Colonic mucosa (tissue), 4 donors: Measurements from ENCODE around the gene PRRX1. TPM values are rescaled to one million over a fixed set of nuclear protein-coding genes. Genes with fewer than 3 reads are reported as not detected.

Experiments used
- DNase-seq: peaks from one replicate; pipeline ENCODE4 v3.0.0-alpha.2; 2020
- H3K27ac ChIP-seq: fragments of 200-600 bp; one replicate; pipeline ENCODE4 v1.8.0; 2021
- H3K27me3 ChIP-seq: fragments of 200-600 bp; one replicate; pipeline ENCODE4 v1.8.0; 2021
- H3K36me3 ChIP-seq: fragments of 200-600 bp; one replicate; pipeline ENCODE4 v1.8.0; 2021
- H3K4me1 ChIP-seq: fragments of 200-600 bp; one replicate; pipeline ENCODE4 v1.8.0; 2021; ENCODE audit warnings: mild to moderate bottlenecking
- H3K4me3 ChIP-seq: fragments of 200-600 bp; one replicate; pipeline ENCODE4 v1.8.0; 2021
- H3K9ac ChIP-seq, 2 donors: one replicate each; pipeline ENCODE4 v1.7.0; 2013; ENCODE audit warnings: control low read depth in 2 of 2, low read depth in 2 of 2, low read length in 2 of 2
- H3K9me3 ChIP-seq: fragments of 200-600 bp; one replicate; pipeline ENCODE4 v1.8.0; 2021
- intact Hi-C: fragments of 100-400 bp; cut with DNase I; formaldehyde crosslinking; loops from one replicate; pipeline ENCODE4 v1.14.1; 2022
- total RNA-seq, 2 donors: library from RNA; stranded (reverse); fragmentation: NEBNext Ultra II Directional in 1 of 2; extraction: Animal tissue kit (Norgen Biotek cat#: 25700) in 1 of 2; gene quantifications; one replicate each; pipeline ENCODE4 v1.2.1, GENCODE V29; 2021
- TF ChIP-seq, protein P1 (sequence below): fragments of 200-600 bp; IDR thresholded peaks from one replicate; pipeline ENCODE4 v1.8.0; 2022; ENCODE audit warnings: antibody characterized with exemption, mild to moderate bottlenecking
- donor health status: healthy.
- donor health status: DM: no; HTN: no; CAD: no.
- donor health status: DM: no; HTN: no; CAD: no.

PRRX1 gene
- total RNA-seq, 2 donors from 2014 or later: 1.5 to 2.5 TPM

- H3K36me3 ChIP-seq: no peaks in the 10 kb centered on the region
- H3K27ac ChIP-seq: no peak overlapping the region
- no peaks in the 10 kb centered on the region for H3K9me3 ChIP-seq
- intact Hi-C loops: no loop called here
- H3K4me3 ChIP-seq: no peak overlapping the region
- H3K4me1 ChIP-seq: no peaks in the 10 kb centered on the region
- H3K9ac ChIP-seq: no peak overlapping the region
- TF ChIP-seq, protein P1, sequence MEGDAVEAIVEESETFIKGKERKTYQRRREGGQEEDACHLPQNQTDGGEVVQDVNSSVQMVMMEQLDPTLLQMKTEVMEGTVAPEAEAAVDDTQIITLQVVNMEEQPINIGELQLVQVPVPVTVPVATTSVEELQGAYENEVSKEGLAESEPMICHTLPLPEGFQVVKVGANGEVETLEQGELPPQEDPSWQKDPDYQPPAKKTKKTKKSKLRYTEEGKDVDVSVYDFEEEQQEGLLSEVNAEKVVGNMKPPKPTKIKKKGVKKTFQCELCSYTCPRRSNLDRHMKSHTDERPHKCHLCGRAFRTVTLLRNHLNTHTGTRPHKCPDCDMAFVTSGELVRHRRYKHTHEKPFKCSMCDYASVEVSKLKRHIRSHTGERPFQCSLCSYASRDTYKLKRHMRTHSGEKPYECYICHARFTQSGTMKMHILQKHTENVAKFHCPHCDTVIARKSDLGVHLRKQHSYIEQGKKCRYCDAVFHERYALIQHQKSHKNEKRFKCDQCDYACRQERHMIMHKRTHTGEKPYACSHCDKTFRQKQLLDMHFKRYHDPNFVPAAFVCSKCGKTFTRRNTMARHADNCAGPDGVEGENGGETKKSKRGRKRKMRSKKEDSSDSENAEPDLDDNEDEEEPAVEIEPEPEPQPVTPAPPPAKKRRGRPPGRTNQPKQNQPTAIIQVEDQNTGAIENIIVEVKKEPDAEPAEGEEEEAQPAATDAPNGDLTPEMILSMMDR: no peak
- DNase-seq: no peak
- H3K27me3 ChIP-seq: no peaks in the 10 kb centered on the region
Observed at GRCh38 chr1:170704256-170704655, 40.3 kb downstream of the PRRX1 start.

GRCh38 chr1:170705981-170706380, 42.0 kb downstream of the PRRX1 start:
- no peak overlapping the region for H3K4me3 ChIP-seq
- no peak for DNase-seq
- H3K27me3 ChIP-seq: no peaks in the 10 kb centered on the region
- no peak overlapping the region for H3K9ac ChIP-seq
- H3K27ac ChIP-seq: no peak overlapping the region
- intact Hi-C loops: no loop called here
- H3K9me3 ChIP-seq: no peaks in the 10 kb centered on the region
- no peaks in the 10 kb centered on the region for H3K4me1 ChIP-seq
- TF ChIP-seq, protein P1: no peak
- H3K36me3 ChIP-seq: no peaks in the 10 kb centered on the region

DNA sequence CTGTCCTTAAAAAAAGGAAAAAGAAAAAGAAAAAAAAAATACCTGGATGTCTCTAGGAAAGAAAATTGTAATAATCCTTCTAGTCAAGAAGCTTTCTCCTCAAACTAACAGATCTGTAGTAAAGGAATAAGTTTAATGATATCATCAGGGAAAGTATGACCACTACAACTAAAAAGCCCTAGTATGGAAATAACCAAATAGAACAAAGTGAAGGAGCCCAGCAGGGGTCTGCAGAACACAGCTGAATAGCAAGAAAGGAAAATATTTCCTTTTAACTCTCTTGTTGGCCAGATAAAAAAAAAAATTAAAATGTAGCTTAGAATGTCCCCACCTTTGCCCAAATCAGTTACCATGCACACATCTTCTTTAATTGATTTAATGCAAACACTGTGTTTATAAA, 43.2 kb downstream of the PRRX1 start:
- TF ChIP-seq, protein P1: no peak
- Histone ChIP-seq H3K4me3 (no peak overlapping the region), H3K9me3 (no peaks in the 10 kb centered on the region), H3K27ac (no peak overlapping the region), H3K36me3 (no peaks in the 10 kb centered on the region), H3K27me3 (no peaks in the 10 kb centered on the region), H3K4me1 (no peaks in the 10 kb centered on the region), H3K9ac (no peak overlapping the region)
- no peak for DNase-seq
- intact Hi-C loops: no loop called here

DNA sequence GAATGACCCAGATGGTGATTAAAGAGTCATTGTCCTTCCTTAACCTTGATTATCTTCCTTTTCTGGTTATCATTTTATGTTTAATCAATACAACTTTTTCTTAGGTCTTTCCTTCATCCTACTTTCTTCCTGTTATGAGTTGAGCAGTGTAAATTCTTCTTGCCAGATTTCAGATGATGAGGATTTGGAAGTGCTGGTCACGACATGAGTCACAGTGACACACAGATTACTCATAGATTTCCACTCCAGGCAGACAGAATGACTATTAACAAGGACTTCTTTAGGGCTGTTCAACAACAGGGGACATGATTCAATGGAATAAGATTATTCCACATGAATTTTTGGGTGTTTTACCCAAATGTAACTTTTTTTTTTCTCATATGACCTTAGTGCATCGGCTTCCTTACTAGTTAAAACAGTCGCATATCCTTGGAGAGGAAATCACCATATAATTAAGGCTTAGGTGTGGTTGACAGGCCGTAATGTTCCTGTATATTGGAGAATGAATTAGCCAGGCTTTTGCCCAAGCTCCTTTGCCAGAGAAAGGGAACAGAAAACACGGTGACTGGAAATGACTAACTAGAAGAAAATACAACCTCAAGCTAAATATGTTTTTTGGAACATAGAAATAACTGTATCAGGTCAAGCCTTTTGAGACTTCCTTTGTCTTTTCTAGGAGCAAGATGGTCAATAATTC, 44.2 kb downstream of the PRRX1 start:
- intact Hi-C loops: no loop called here
- Histone ChIP-seq H3K9ac (no peak overlapping the region), H3K27ac (no peak overlapping the region), H3K27me3 (no peaks in the 10 kb centered on the region), H3K4me1 (no peaks in the 10 kb centered on the region), H3K9me3 (no peaks in the 10 kb centered on the region), H3K36me3 (no peaks in the 10 kb centered on the region), H3K4me3 (no peak overlapping the region)
- DNase-seq: no peak
- TF ChIP-seq, protein P1: no peak

DNA sequence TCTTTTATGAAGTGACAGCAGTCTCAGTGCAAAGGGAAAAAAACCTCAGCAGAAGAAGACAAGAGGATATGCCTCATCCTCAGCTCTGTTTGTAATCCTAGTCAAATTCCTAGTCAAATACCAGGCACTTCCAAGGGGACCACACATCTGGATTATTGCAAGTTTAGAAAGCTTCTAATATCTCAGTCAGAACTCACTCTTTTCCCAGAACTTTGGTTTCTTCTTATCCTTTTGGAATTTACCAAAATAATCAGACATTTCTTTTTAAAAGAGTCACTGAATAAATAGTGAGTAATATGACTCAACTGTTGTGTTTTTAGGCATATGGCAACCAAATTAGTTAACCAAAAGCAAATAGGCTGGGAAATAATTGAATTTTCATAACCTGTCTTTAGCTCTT, 47.8 kb downstream of the PRRX1 start:
- Histone ChIP-seq H3K27ac (no peak overlapping the region), H3K9me3 (no peaks in the 10 kb centered on the region), H3K9ac (no peak overlapping the region), H3K27me3 (no peaks in the 10 kb centered on the region), H3K4me3 (no peak overlapping the region), H3K4me1 (no peaks in the 10 kb centered on the region), H3K36me3 (no peaks in the 10 kb centered on the region)
- no peak for DNase-seq
- TF ChIP-seq, protein P1: no peak
- intact Hi-C loops: no loop called here
